Stomach (tissue), 9 donors: ENCODE data around the gene PPP1R37. TPM values are rescaled to one million over a fixed set of nuclear protein-coding genes. Genes with fewer than 3 reads are reported as not detected.

Experiments used
- DNase-seq, 2 donors: peaks; one replicate each; pipeline versions ENCODE4 v3.0.0 to v3.0.0-alpha.2; 2013 to 2019
- H3K27ac ChIP-seq, 5 donors: fragments of 200-600 bp in 4 of 5; sonication (generic) in 4 of 5; one replicate each; pipeline ENCODE4 v1.5.1; 2013 to 2019; ENCODE audit warnings: mild to moderate bottlenecking in 1 of 5, moderate library complexity in 1 of 5
- H3K27me3 ChIP-seq, 3 donors: fragments of 200-600 bp; sonication (generic); one replicate each; pipeline ENCODE4 v1.5.1; 2017 to 2019; ENCODE audit warnings: mixed run types in 1 of 3
- H3K36me3 ChIP-seq, 4 donors: fragments of 200-600 bp; sonication (generic); 1 replicate in 3 of 4; 2 replicates in 1 of 4; pipeline ENCODE4 v1.5.1; 2016 to 2019
- H3K4me1 ChIP-seq, 4 donors: fragments of 200-600 bp; sonication (generic); one replicate each; pipeline ENCODE4 v1.5.1; 2016 to 2019
- H3K4me3 ChIP-seq, 4 donors: fragments of 200-600 bp; sonication (generic) in 3 of 4; one replicate each; pipeline ENCODE4 v1.5.1; 2016 to 2019; ENCODE audit warnings: mild to moderate bottlenecking in 1 of 4
- H3K9me3 ChIP-seq, 4 donors: fragments of 200-600 bp; sonication (generic); one replicate each; pipeline ENCODE4 v1.5.1; 2016 to 2019
- EP300 ChIP-seq: sonication (generic); formaldehyde crosslinking; IDR thresholded peaks from one replicate; pipeline ENCODE4 v1.6.1; 2017; ENCODE audit warnings: antibody characterized with exemption
- POLR2A ChIP-seq, 4 donors: fragments of 450-650 bp; IDR thresholded peaks; one replicate each; pipeline ENCODE4 v1.6.1; 2016; ENCODE audit warnings: antibody characterized with exemption in 4 of 4, control low read depth in 2 of 4, mild to moderate bottlenecking in 1 of 4, moderate library complexity in 1 of 4
- POLR2AphosphoS5 ChIP-seq, 3 donors: sonication (generic); formaldehyde crosslinking; IDR thresholded peaks; one replicate each; pipeline ENCODE4 v1.6.1; 2016; ENCODE audit warnings: antibody characterized with exemption in 3 of 3
- WGBS, 5 donors: extraction: QIAGEN DNeasy Blood & Tissue Kit in 3 of 5; methylation state at CpG; one replicate each; pipeline versions ENCODE4 v1.1.5 to v1.1.7; 2013 to 2018; 5-methylcytosine and 5-hydroxymethylcytosine counted together
- intact Hi-C: fragments of 100-400 bp; cut with DNase I; formaldehyde crosslinking; loops from one replicate; pipeline ENCODE4 v1.15.1; 2023; ENCODE audit warnings: low total_unique reads
- polyA plus RNA-seq, 3 donors: library from polyadenylated mRNA; stranded (reverse); fragments of 200-250 nt; gene quantifications; one replicate each; pipeline ENCODE4 v1.2.3, GENCODE V29; 2013
- total RNA-seq, 5 donors: library from RNA; depleted of rRNA; stranded (reverse); fragments of >200 nt; gene quantifications; one replicate each; pipeline versions ENCODE4 v1.1.0 to v1.2.3, GENCODE V29; 2014 to 2016
- TF ChIP-seq, protein P1 (sequence below), 7 experiments: fragments of 450-650 bp in 4 of 7; fragments of 200-600 bp in 3 of 7; sonication (generic) in 3 of 7; IDR thresholded peaks; one replicate each; pipeline ENCODE4 v1.5.1; 2016 to 2019; ENCODE audit warnings: antibody characterized with exemption in 7 of 7, control low read depth in 2 of 7, mild to moderate bottlenecking in 1 of 7
- donor health status: healthy with polysubstance abuse.
- donor health status: Bipolar disorder and iron deficiency.
- donor health status: healthy.

Gene PPP1R37
- total and polyA plus RNA-seq, 8 donors: 25.7 to 268 (median 53.9) TPM

DNA sequence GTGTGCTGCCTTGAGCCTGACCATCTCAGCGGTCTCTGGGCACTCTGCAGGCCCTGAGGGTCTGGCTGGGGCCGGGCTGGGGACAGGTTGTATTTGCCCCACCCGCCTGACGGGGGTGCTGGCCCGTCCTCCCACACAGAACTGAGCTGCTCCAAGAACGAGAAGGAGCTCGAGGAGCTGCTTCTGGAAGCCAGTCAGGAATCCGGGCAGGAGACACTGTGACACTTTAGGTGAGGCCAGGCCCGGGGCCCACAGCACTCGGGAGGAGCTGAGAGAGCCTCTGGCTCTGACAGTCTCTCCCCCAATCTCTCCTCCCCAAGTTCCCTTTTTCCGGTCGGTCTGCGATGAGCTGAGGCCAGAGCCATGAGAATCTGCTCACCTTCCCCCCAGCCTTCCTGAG lies 53.3 kb downstream of the PPP1R37 start:
- no peak for DNase-seq
- H3K4me1 ChIP-seq: peaks cover 0 to 5% (median under 1%) of the 10 kb centered on the region in 4 donors
- peaks cover 0 to 12% (median 0%) of the 10 kb centered on the region in 3 donors for H3K27me3 ChIP-seq
- peaks cover 39 to 82% (median 69%) of the 10 kb centered on the region in 4 donors for H3K36me3 ChIP-seq
- H3K9me3 ChIP-seq: no peaks in the 10 kb centered on the region
- no peak overlapping the region for H3K4me3 ChIP-seq
- TF ChIP-seq POLR2AphosphoS5 (IDR thresholded peaks at IDR 0.05): no peak
- TF ChIP-seq, protein P1, sequence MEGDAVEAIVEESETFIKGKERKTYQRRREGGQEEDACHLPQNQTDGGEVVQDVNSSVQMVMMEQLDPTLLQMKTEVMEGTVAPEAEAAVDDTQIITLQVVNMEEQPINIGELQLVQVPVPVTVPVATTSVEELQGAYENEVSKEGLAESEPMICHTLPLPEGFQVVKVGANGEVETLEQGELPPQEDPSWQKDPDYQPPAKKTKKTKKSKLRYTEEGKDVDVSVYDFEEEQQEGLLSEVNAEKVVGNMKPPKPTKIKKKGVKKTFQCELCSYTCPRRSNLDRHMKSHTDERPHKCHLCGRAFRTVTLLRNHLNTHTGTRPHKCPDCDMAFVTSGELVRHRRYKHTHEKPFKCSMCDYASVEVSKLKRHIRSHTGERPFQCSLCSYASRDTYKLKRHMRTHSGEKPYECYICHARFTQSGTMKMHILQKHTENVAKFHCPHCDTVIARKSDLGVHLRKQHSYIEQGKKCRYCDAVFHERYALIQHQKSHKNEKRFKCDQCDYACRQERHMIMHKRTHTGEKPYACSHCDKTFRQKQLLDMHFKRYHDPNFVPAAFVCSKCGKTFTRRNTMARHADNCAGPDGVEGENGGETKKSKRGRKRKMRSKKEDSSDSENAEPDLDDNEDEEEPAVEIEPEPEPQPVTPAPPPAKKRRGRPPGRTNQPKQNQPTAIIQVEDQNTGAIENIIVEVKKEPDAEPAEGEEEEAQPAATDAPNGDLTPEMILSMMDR (IDR thresholded peaks at IDR 0.05): no peak
- no peak for TF ChIP-seq POLR2A (IDR thresholded peaks at IDR 0.05)
- TF ChIP-seq EP300: no peak
- 88 to 93% (median 91%) methylated on average over 8 to 13 of the region's 13 CpGs for WGBS, 5 donors
- intact Hi-C loops: no loop called here
- H3K27ac ChIP-seq: no peak overlapping the region

DNA sequence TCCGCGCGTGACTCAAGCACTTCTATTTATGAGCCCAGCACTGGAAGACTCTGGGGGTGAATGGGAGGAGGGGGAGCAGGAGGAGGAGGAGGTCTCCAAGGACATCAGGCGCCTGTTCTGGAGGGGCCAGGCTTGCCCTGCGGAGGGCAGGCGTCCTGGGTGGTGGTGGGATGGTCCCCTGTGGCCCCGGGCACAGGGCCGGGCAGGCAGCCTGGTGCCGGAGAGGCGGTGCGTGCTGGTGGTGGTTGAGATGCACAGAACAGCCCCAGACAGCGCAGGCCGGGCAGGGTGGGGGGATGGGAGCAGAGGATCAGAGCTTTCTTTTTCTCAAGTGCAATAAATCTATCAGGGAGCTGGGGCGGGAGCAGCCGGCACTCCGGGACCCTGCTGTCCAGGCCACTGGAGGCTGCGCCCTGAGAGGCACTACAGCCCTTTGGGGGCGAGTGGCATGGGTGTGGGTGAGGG lies 53.8 kb downstream of the PPP1R37 start:
- Histone ChIP-seq H3K4me3 (no peak overlapping the region), H3K27ac (no peak overlapping the region), H3K4me1 (peaks cover 2 to 10% (median 5%) of the 10 kb centered on the region in 4 donors), H3K36me3 (peaks cover 36 to 77% (median 64%) of the 10 kb centered on the region in 4 donors), H3K9me3 (no peaks in the 10 kb centered on the region), H3K27me3 (peaks cover 0 to 17% (median 2%) of the 10 kb centered on the region in 3 donors)
- DNase-seq: no peak
- 82 to 100% (median 95%) methylated on average over 7 to 18 of the region's 18 CpGs for WGBS, 5 donors
- intact Hi-C loops: no loop called here
- TF ChIP-seq EP300: no peak
- no peak for TF ChIP-seq POLR2AphosphoS5 (IDR thresholded peaks at IDR 0.05)
- TF ChIP-seq, protein P1 (IDR thresholded peaks at IDR 0.05): no peak
- no peak for TF ChIP-seq POLR2A (IDR thresholded peaks at IDR 0.05)

DNA sequence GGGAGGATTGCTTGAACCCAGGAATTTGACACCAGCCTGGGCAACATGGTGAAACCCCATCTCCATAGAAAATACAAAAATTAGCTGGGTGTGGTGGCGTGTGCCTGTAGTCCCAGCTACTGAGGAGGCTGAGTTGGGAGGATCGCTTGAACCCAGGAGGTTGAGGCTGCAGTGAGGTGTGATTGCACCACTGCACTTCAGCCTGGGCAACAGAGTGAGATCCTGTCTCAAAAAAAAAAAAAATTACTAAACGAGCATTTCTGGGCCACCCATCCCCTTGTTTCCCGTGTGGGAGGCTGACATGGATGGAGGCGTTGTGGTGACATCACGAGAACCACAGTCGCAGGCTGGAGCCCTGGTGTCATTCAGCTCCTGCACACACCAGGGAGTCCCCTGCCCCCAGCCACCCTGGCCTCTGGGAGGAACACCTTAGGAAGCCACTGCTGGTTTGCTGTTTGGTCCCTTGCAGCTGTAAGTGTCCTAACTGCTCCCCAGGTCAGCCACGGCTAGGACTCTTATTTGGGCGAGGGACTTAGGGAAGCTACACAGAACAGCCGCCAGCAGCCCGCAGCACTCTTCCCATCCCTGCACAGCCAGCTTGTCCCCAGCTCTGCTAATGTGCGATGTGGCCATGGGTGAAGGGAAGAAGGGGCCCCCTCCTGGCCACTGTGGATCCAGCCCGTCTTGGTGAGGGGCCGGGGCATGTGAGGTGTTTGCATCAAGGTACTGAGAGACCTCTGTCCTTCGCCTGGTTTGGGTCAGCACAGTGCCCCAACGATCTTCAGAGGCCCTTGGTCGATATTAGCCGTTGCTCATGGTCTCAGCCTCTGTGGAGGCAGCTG lies 55.1 kb downstream of the PPP1R37 start:
- TF ChIP-seq EP300 (no peak), POLR2A (IDR thresholded peaks at IDR 0.05) (no peak), POLR2AphosphoS5 (IDR thresholded peaks at IDR 0.05) (no peak)
- TF ChIP-seq, protein P1 (IDR thresholded peaks at IDR 0.05): no peak
- peaks cover 23 to 64% (median 51%) of the 10 kb centered on the region in 4 donors for H3K36me3 ChIP-seq
- H3K27ac ChIP-seq: no peak overlapping the region
- WGBS, 5 donors: 85 to 88% (median 86%) methylated on average over 12 to 18 of the region's 18 CpGs
- H3K9me3 ChIP-seq: peaks cover 0 to 4% (median 0%) of the 10 kb centered on the region in 4 donors
- H3K4me1 ChIP-seq: peaks cover 15 to 23% (median 17%) of the 10 kb centered on the region in 4 donors
- peaks cover 0 to 30% (median 14%) of the 10 kb centered on the region in 3 donors for H3K27me3 ChIP-seq
- no peak overlapping the region for H3K4me3 ChIP-seq
- DNase-seq: no peak
- intact Hi-C loops: no loop called here

DNA sequence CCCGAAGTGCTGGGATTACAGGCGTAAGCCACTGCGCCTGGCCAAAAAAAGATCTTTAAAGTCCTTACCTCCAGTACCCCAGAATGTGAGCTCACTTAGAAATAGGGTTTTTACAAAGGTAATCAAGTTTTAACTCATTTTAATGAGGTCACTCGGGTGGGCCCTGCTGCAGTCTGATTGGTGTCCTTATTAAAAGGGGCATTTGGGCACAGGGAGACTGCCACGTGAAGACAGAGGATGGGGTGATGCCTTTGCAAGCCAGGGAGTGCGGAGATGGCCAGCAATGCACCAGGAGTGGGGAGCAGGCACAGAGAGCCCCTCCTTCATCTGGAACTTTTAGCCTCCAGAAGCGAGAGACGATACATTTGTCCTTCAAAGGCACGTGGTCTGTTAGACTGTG lies 56.1 kb downstream of the PPP1R37 start:
- peaks cover 0 to 4% (median 0%) of the 10 kb centered on the region in 4 donors for H3K9me3 ChIP-seq
- peaks cover 22 to 53% (median 40%) of the 10 kb centered on the region in 4 donors for H3K36me3 ChIP-seq
- TF ChIP-seq EP300 (no peak), POLR2A (IDR thresholded peaks at IDR 0.05) (no peak), POLR2AphosphoS5 (IDR thresholded peaks at IDR 0.05) (no peak)
- TF ChIP-seq, protein P1 (IDR thresholded peaks at IDR 0.05): no peak
- peaks cover 25 to 34% (median 28%) of the 10 kb centered on the region in 4 donors for H3K4me1 ChIP-seq
- H3K27ac ChIP-seq: no peak overlapping the region
- 81 to 92% (median 88%) methylated on average over 6 to 9 of the region's 9 CpGs for WGBS, 5 donors
- H3K27me3 ChIP-seq: peaks cover 0 to 41% (median 23%) of the 10 kb centered on the region in 3 donors
- H3K4me3 ChIP-seq: no peak overlapping the region
- DNase-seq: no peak
- intact Hi-C loops: no loop called here
